ELF-1 (cell line): ENCODE data around the gene P3H3.

Source experiments
- DNase-seq: peaks from one replicate; pipeline ENCODE4 v3.0.0-alpha.2; 2016; ENCODE audit warnings: low read depth, low spot score

The P3H3 gene

DNA sequence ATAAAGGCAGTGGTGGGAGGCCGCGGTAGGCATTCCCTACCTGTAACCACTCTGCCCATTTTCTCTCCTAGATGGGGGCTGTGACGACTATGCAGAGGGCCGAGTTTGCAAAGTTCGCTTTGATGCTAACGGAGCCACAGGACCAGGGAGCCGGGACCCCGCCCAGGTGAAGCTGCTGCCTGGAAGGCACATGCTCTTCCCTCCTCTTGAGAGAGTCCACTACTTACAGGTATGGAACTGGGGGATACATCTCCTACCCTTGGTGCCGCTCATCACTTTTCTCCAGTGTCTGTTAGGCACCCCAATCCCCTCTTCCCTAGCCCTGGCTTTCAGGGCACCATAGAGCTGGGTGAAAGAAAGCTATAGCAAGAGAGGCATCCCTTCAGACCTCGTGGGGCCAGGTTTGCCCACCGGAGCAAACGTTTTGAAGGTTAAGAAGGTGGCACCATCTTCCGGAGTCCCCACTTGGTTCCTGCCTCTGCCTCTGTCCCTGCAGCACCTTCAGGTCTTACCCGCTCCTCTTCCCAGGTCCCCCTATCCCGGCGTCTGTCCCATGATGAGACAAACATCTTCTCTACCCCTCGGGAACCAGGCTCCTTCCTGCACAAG lies 2.0 kb upstream of the P3H3 start:
- DNase-seq, result no peak

DNA sequence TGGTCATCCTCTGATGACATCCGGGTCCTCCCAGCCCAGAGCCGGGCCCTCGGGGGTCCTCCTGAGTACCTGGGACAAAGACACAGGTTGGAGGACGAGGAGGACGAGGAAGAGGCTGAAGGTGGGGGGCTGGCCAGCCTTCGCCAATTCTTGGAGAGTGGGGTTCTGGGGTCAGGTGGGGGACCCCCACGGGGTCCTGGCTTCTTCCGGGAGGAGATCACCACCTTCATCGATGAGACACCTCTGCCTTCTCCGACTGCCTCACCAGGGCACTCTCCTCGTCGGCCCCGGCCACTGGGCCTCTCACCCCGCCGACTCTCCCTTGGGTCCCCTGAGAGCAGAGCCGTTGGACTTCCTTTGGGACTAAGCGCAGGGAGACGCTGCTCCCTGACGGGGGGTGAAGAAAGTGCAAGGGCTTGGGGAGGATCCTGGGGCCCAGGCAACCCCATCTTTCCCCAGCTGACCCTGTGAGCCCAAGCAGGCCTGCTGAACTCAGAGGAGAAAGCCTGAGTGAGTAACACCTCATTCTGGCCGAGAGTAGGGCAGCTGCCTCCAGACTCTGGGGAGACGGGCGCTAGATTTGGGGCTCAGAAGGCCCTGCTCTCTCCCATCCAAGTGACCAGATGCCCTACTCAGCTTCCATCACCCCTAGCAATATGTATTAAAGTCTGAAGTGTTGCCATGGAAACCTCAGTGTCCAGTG lies 1.3 kb upstream of the P3H3 start:
- no peak for DNase-seq

DNA sequence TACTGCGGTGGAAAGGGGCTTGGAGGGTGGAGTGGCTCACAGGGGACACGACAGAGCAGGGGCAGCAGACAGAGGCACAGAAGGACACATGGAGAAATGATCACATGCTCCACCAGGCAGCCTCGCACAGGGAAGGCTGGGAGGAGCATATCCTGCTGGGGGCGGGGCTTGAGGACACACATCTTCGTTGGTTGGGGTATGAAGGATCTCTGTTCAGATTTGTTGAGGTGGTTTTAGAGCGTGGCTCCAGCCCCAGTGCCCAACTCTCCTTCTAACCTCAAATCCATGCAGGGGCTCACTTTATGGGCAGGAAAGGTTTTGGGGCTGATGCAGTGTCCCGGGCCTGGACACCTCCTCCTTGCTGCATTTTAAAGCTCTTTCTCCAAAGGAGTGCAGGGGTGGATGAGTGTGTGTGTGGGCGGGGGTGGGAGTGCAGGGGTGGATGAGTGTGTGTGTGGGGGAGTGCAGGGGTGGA lies 733 bp upstream of the P3H3 start:
- peak; percentile 86 for DNase-seq

DNA sequence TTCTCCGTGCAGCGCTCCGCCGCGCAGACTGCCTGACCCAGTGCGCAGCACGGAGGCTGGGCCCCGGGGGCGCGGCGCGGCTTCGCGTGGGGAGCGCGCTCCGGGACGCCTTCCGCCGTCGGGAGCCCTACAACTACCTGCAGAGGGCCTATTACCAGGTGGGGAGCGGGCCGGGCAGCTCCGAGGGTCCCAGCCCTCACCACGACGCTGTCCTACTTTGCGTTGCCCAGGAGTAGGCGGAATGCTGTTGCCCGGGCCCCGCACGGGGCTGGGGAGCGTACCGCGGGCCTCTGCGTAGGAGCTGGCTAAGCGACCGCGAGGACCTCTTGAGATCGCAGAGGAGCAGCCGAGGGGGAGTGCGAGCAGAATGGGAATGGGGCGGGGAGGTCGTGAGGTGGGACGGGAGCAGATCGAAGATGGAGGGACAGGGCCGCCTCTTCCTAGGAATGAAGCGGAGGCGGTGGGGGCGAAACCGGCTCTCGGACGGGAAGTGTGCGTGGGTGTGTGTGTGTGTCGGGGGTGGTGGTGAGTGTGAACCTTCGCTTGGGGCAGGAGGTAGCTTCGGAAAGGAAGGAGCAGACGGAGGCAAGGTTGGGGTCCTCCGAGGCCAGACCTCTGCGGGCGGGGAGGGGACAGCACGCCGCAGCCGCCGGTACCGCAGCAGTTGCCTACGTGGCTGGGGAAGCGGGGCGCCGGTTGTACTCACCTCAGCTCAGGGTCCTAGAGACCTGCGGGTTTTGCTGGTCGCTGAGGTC lies 751 bp downstream of the P3H3 start:
- peak; percentile 63 for DNase-seq

DNA sequence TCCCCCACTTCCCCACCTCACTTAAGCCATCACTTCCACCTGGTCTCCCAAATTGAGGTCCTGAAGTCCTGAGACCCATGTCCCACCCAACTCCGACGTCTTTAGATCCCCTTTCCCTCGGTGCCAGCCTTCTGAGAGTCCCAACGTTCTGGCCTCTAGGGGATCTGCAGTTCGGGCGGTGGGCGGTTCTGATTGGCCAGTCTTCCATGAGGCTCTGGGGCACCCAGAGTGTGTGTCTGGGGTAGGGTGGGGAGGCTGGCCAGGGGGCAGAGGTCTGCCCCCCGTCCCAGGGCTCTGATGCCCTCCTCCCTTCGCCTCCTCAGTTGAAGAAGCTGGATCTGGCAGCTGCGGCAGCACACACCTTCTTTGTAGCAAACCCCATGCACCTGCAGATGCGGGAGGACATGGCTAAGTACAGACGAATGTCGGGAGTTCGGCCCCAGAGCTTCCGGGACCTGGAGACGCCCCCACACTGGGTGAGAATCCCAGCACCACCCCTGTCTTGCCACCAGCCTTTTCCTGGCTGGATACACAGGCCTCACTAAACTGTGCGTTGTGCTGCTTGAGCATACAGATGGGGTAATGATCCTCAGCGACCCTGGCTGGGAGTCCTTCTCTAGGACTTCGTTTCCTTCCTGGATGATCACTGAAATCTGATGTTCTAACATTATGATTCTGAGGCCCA lies 1.5 kb downstream of the P3H3 start:
- peak; percentile 61 for DNase-seq

DNA sequence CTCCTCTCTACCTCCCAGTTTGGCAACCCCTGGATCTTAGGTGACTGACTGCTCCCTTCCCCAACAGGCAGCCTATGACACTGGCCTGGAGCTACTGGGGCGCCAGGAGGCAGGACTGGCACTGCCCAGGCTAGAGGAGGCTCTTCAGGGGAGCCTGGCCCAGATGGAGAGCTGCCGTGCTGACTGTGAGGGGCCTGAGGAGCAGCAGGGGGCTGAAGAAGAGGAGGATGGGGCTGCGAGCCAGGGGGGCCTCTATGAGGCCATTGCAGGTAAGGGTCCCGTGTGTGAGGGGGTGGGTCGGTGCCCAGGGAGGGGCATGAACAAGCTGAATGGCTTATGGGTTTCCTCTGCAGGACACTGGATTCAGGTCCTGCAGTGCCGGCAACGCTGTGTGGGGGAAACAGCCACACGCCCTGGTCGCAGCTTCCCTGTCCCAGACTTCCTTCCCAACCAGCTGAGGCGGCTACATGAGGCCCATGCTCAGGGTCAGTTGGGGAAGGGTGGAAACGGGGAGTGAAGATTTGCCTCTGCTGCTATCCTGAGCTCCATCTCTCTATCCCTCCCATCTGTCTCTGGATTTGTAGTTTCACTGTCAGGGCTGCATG lies 2.2 kb downstream of the P3H3 start:
- no peak for DNase-seq

DNA sequence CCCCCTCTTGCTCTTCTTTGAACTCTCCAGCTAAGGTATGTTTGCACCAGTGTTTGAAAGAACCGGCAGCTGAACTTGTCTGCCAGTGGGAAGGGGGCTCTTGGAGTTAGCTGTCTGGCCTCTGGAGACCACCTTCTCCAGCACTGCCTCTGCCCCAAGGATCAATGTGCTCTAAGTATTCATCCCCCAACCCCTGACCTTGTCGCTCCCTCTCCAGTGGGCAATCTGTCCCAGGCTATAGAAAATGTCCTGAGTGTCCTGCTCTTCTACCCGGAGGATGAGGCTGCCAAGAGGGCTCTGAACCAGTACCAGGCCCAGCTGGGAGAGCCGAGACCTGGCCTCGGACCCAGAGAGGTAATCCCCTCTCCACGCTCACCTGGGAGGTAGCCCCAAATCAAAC lies 2.8 kb downstream of the P3H3 start:
- no peak for DNase-seq

DNA sequence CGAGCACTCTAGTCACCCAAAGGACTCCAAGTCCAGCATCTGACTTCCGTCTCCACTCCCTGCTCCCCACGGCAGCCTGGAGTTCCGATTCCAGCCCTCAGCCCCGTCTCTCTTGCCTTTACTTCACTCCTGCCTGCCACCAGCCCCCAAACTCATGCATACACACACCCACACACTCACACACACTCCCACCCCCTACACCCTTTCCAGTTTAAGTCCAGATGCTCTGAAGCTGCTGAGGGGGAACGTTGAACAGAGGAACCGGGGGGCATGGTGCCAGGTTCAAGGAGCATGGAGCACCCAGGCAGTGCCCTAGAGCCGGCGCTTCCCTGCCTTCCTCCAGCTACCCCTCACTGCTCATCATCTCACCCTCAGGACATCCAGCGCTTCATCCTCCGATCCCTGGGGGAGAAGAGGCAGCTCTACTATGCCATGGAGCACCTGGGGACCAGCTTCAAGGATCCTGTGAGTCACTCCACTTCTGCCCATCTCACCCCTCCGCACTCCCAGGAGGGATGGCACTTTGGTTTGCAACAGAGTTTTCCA lies 3.3 kb downstream of the P3H3 start:
- DNase-seq, result no peak

DNA sequence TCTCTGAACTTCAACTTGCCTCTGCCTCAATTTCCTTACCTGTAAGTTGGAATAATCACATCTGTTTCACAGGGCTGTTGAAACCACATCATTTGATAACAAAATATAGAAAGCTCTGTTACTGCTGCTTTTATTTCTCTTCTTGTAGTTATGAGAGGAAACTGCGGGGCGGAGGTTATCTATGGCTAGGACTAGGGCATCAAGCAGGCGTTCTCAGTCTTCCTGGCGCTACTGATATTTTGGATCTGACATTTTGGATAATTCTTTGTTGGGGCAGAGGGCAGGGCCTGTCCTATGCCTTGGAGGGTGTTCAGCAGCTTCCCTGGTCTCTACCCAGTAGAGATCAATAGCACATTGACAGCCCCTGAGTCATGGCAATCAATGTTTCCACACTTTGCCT lies 3.9 kb downstream of the P3H3 start:
- no peak for DNase-seq

DNA sequence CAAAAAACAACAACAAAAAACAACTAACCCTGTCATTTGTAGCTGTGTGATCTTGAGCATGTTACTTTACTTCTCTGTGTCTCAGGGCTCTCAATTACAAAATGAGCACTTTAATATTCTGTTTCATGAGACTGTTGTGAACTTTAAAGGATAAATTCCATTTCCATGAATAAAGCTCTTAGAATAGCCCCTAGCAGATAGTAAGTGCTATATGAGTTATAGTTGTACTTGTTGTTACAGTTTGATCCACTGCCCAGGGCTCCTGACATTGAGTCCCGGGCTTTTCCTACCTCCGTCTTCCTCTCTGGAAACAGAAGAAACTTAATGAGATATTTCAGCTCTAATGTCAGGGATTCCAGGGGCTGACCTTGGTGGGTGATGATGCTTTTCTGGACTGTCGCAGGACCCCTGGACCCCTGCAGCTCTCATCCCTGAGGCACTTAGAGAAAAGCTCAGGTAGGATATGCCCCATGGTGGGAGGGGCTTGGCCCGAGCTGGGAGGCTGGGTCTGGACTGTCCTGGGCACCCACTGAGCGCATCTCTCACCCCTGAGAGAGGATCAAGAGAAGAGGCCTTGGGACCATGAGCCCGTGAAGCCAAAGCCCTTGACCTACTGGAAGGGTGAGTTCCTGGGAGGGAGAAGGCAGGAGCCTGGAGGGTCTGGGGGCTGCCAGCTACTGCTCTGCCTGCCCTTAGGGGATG lies 5.1 kb downstream of the P3H3 start:
- no peak for DNase-seq

DNA sequence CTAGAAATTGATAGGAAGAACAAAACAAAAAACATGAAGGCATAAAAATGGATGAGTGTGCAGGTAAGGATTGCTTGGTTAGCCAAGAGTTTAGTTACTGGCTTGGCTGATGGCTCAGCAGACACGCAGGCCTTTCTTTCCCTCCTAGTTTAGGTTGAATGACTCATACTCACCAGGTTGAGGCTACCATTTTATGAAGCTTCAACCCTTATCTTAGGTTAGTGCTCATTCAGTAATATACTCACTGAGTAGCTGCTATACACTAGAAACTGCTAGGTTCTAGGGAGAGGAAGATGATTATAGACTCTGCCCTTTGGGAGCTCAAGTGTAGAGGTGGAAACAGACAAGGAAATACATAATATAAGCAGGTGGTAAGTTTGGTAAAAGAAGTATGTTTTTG lies 6.0 kb downstream of the P3H3 start:
- DNase-seq, result no peak

DNA sequence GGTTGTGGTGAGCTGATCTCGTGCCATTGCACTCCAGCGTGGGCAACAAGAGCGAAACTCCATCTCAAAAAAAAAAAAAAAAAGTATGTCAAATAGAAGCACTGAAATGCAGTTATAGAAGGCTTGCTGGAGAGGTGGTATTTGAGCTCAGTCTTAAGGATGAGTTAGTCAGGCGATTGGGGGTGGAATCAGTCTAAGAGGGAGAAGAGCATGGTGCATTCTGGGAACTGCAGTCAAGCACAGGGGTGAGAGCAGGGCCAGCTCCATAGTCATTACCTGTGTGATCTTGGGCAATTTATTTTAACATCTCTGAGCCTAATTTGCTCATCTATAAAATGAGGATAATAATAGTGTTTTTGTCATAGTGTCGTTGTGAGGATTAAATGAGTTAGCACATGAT lies 6.7 kb downstream of the P3H3 start:
- DNase-seq, result no peak

DNA sequence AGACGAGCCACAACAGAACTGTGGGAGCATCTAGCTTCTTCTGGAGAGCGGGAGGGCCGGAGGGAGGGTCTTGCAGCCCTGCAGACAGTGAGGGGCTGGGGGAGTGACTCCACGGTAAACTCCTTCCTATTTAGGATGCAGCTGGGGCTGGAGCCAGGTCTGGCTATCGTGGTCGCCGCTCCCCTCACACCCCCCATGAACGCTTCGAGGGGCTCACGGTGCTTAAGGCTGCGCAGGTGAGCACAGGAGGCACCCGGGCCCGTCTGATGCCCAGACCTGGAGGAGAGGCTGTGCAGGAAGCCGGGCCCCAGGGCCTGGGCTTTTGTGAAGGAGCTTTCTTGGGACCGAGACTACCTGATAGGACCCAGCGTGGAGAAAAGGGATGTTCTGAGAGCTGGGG lies 8.6 kb downstream of the P3H3 start:
- DNase-seq, result no peak

DNA sequence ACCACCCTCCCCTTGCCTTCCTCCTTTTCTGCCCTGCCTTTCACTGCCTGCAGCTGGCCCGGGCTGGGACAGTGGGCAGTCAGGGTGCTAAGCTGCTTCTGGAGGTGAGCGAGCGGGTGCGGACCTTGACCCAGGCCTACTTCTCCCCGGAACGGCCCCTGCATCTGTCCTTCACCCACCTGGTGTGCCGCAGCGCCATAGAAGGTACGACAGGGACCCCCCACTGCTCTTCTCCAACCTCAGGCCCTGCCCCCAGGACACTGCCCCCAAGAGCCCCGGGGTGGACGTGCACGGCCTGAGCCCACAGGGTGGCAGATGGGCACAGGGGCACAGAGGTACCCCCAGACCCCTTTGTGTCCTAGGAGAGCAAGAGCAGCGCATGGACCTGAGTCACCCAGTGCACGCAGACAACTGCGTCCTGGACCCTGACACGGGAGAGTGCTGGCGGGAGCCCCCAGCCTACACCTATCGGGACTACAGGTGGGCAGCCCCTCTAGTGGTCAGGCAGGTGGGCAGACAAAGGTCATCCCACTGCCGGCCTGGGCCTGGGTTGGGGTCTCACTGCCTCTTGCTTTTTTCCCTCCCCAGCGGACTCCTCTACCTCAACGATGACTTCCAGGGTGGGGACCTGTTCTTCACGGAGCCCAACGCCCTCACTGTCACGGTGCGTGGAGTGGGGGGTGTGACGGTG lies 9.3 kb downstream of the P3H3 start:
- no peak for DNase-seq

DNA sequence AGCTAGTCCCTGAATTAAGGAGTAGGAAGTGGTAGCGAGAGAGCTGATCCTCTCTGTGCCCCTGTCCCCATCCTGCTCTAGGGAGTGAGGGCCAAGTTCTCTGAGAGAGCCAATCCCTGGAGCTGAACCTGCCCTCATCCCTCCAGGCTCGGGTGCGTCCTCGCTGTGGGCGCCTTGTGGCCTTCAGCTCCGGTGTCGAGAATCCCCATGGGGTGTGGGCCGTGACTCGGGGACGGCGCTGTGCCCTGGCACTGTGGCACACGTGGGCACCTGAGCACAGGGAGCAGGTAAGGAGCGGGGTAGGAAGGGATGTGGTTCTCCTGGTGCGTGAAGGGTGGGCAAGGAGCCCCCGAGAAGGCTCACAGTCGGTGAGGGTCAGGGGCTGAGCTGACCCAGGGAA lies 10.6 kb downstream of the P3H3 start:
- no peak for DNase-seq

DNA sequence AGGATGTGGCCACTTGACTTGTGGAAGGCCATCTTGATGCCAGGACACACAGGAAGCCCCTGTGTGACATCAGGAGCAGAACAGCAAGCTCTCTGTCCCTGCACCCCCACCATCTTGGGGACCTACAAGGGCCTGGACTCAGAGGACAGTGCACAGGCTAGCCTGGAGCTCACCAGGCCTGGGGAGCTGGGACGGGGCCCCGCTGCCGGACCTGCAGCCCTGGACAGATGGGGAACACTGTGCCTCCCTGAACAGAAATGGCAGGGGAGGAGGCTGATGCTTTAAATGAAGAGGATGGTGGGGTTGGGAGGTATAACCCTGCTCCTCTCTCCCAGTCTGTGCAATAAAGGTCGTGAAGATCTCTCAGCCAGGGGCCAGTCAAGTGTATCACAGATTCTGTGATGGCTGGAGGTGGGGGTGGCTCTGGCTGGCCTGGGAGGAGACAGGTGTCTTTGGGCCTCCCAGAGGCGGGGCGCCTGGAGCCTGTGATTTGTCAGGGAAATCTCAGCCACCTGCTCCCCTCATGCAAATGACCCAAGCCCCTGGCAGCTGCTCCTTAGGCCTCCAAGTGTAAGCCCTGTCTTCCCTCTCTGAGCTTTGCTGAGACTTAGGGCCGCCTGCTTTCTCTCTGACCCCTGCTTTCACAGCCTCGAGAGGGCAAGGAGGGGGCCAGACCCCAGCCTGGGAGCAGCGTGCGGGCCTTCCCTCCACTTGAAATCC lies 11.4 kb downstream of the P3H3 start:
- no peak for DNase-seq

DNA sequence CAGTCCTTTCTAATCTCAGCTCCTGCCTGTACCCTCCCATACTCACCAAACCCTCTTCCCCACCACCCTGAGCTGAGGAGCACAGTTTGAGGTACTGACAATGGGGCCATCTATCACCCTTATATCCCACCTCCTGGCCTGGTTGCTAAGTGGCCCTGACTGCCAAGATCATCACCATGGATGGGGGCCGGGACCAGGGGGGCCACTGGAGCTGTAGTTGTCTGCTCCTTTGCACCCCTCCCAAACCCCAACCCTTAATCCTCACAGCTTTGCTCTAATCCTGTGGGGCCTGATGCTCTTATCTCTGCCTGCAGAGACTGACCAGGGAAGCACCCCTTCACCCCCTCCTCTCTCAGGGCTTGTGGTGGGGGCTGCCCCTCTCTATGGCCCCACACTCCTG lies 12.1 kb downstream of the P3H3 start:
- no peak for DNase-seq

DNA sequence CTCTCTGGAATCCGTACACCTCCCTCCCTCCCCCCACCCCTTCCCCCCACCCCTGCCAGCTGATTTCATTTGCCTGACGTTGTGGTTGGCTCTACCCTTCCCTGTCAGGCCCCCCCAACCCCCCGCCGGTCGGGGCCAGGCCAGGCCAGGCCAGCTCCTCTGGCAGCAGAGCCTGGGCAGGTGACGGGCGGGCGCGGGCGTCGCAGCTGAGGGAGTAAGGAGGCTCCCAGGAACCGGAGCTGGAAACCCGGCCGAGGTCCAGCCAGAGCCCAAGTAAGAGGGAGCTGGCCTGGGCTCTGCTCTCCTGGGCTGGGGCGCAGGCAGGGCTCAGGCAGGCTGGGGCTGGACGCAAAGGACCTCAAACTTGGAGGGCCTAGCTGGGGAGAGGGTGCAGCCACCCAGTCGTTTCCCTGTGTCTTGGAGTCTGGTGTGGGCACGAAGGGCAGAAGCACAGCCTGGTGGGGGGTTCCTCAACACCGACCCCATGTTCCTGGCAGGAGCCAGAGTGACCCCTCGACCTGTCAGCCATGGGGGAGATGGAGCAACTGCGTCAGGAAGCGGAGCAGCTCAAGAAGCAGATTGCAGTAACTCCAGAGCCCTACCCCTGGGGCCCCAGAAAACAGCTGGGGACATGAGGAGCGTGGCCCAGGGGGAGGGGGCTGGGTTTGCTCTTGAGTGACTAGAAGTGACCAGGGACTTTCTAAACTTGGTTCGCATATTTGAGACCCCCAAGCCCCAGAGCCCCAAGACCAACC lies 12.7 kb downstream of the P3H3 start, which contains the start of gene GNB3:
Gene GNB3 (plus strand): TSS at position 165 of the 755 bp plus-strand sequence. CDS start 363 bp downstream, at position 528.
- no peak for DNase-seq

DNA sequence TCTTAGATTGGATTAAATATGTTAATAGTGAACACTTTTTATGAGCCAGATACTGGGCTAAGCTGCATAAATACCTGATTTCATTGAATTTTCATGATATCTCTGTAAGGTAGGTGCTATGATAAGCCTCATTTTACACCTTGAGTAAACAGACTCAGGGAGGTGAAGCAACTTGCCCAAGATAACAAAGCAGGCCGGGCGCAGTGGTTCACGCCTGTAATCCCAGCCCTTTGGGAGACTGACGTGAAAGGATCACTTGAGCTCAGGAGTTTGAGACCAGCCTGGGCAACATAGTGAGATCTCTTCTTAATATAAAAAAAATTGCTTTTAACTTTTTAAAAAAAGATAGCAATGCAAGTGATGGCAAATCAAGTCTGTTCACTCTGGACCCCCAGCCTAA lies 13.9 kb downstream of the P3H3 start:
- DNase-seq, result no peak
